Upper lobe of left lung (tissue), 4 donors: ENCODE measurements around the gene CALY.

ENCODE experiments used
- CTCF ChIP-seq, 6 experiments: fragments of 450-650 bp in 4 of 6; fragments of 200-600 bp in 2 of 6; sonication (generic) in 2 of 6; IDR thresholded peaks; one replicate each; pipeline ENCODE4 v1.5.1; 2016 to 2019; ENCODE audit warnings: antibody characterized with exemption in 6 of 6
- EP300 ChIP-seq, 4 donors: sonication (generic); formaldehyde crosslinking; IDR thresholded peaks; one replicate each; pipeline ENCODE4 v1.5.1; 2017; ENCODE audit warnings: antibody characterized with exemption in 4 of 4, control low read depth in 2 of 4
- POLR2A ChIP-seq, 4 donors: fragments of 450-650 bp; IDR thresholded peaks; one replicate each; pipeline ENCODE4 v1.5.1; 2016 to 2017; ENCODE audit warnings: antibody characterized with exemption in 4 of 4, mild to moderate bottlenecking in 2 of 4
- POLR2AphosphoS5 ChIP-seq, 2 donors: sonication (generic); formaldehyde crosslinking; IDR thresholded peaks; one replicate each; pipeline ENCODE4 v1.5.1; 2017; ENCODE audit warnings: antibody characterized with exemption in 2 of 2

- no peak for TF ChIP-seq CTCF (IDR thresholded peaks at IDR 0.05)
- no peak for TF ChIP-seq POLR2AphosphoS5 (IDR thresholded peaks at IDR 0.05)
- TF ChIP-seq POLR2A (IDR thresholded peaks at IDR 0.05) = no peak
- no peak for TF ChIP-seq EP300 (IDR thresholded peaks at IDR 0.05)
Observed at GRCh38 chr10:133312769-133313145, 23.9 kb downstream of the CALY start.
